Activated T-cell treated with anti-CD3 and anti-CD28 coated beads, Interleukin-2, amount 50 U/mL, for 72 hours (primary cell): ENCODE results near the gene MAGI2. TPM values are rescaled to one million over a fixed set of nuclear protein-coding genes. Genes with fewer than 3 reads are reported as not detected.

Source experiments
- ATAC-seq, 2 donors: fragments of 150-1000 bp; cut with Tn5 transposase; replicated peaks in 1 of 2; 2 replicates each; pipeline ENCODE4 v1.10.0; 2021; ENCODE audit warnings: moderate library complexity in 2 of 2, mild to moderate bottlenecking in 1 of 2
- DNase-seq, 2 donors: peaks; one replicate each; pipeline ENCODE4 v3.0.0; 2021 to 2022; ENCODE audit warnings: mixed read lengths in 1 of 2
- H3K27ac Mint-ChIP-seq: one replicate; pipeline ENCODE4 v1.8.0; 2022; ENCODE audit warnings: mild to moderate bottlenecking, moderate library complexity, mixed read lengths
- H3K27me3 Mint-ChIP-seq: one replicate; pipeline ENCODE4 v1.8.0; 2022; ENCODE audit warnings: low read depth, mixed read lengths
- H3K36me3 Mint-ChIP-seq, 2 donors: one replicate each; pipeline ENCODE4 v1.8.0; 2022; ENCODE audit warnings: mixed read lengths in 2 of 2, mild to moderate bottlenecking in 1 of 2; ENCODE audit not compliant: insufficient read depth in 2 of 2
- H3K4me1 Mint-ChIP-seq: one replicate; pipeline ENCODE4 v1.8.0; 2022; ENCODE audit warnings: low read depth, mixed read lengths
- H3K4me3 Mint-ChIP-seq, 2 donors: one replicate each; pipeline ENCODE4 v1.8.0; 2022; ENCODE audit warnings: mild to moderate bottlenecking in 2 of 2, mixed read lengths in 2 of 2, moderate library complexity in 2 of 2
- H3K9me3 Mint-ChIP-seq, 2 donors: one replicate each; pipeline ENCODE4 v1.8.0; 2022; ENCODE audit warnings: mixed read lengths in 2 of 2
- total RNA-seq, 2 donors: library from RNA; stranded (reverse); gene quantifications; one replicate each; pipeline ENCODE4 v1.2.3, GENCODE V29; 2022

Gene MAGI2
- total RNA-seq, 2 donors from 2014 or later: 0.31 to 0.44 TPM

- peaks cover 0 to 1% of the 10 kb centered on the region in 2 donors for H3K9me3 Mint-ChIP-seq
- H3K36me3 Mint-ChIP-seq: no peaks in the 10 kb centered on the region
- ATAC-seq: no peak
- no peak overlapping the region for H3K4me3 Mint-ChIP-seq
- no peak overlapping the region for H3K27ac Mint-ChIP-seq
- H3K4me1 Mint-ChIP-seq: no peaks in the 10 kb centered on the region
- DNase-seq: no peak
- H3K27me3 Mint-ChIP-seq: no peaks in the 10 kb centered on the region
Measured at GRCh38 chr7:78690174-78690573, 763.3 kb downstream of the MAGI2 start.

DNA sequence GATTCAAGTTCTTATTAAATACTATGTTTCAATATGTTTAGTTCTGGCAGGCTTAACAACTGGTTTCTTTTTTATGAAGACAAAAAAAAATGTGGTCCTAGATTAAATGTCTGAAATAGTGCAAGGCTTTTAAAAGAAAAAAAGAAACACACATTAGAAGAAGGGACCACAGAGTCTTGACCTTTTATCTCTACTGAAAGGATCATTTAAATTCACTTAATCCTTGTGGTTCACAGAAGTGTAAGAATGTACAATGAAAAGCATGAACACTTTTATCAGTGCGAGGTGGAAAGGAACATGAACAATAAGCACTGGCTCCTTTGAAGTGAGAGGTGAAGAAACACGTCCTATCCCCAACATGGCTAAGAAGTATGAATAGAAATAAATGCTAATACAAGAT is 765.1 kb downstream of the MAGI2 start:
- Mint-ChIP-seq H3K9me3 (peaks cover 0 to 1% of the 10 kb centered on the region in 2 donors), H3K27ac (no peak overlapping the region), H3K36me3 (no peaks in the 10 kb centered on the region), H3K27me3 (no peaks in the 10 kb centered on the region), H3K4me1 (no peaks in the 10 kb centered on the region), H3K4me3 (no peak overlapping the region)
- no peak for DNase-seq
- no peak for ATAC-seq

GRCh38 chr7:78686189-78686588 is 767.3 kb downstream of the MAGI2 start:
- H3K4me3 Mint-ChIP-seq: no peak overlapping the region

DNA sequence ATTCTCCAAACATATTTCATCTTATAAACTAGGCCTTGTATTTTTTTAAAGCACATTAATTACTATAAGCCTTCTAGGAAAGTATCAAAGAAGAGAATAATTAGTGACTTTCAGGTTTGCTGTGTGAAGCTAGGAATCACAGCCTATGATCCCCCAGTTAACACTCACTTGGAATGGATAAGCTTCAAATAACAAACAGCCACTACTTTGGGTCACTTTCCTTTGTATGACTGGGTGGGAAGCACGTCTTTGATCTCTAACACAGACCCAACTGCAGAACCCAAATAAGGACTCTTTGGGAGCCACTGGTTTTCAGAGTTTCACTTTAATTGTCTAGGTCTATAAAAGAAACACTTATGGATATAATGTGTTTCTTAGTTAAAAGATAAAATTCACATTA is 769.3 kb downstream of the MAGI2 start:
- H3K36me3 Mint-ChIP-seq: no peaks in the 10 kb centered on the region
- H3K27ac Mint-ChIP-seq: no peak overlapping the region
- H3K4me3 Mint-ChIP-seq: no peak overlapping the region
- DNase-seq (no peak), ATAC-seq (no peak)
- no peaks in the 10 kb centered on the region for H3K27me3 Mint-ChIP-seq
- no peaks in the 10 kb centered on the region for H3K9me3 Mint-ChIP-seq
- no peaks in the 10 kb centered on the region for H3K4me1 Mint-ChIP-seq

More at GRCh38 chr7:78686189-78686588, 767.3 kb downstream of the MAGI2 start:
- DNase-seq (no peak), ATAC-seq (no peak)
- no peaks in the 10 kb centered on the region for H3K27me3 Mint-ChIP-seq
- H3K27ac Mint-ChIP-seq: no peak overlapping the region
- H3K9me3 Mint-ChIP-seq: peaks cover 0 to 1% of the 10 kb centered on the region in 2 donors
- H3K4me1 Mint-ChIP-seq: no peaks in the 10 kb centered on the region
- H3K36me3 Mint-ChIP-seq: no peaks in the 10 kb centered on the region

DNA sequence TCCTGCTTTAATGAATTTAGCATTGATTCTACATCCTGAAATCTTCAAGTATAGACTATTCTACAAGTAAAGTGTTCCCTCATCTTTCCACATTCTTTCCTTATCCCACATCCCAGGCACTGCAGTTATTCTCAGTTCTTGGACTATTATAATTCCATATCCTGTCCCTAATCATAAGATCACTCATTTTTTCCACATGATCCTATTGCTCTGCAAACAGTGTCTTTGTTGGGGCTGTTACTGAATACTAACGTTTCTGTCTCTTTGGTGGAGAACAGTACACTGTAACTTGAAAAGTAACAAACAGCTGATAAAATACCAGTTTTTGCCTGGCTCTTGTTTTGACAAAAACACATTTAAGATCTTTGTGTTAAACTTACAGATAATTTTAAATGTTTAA is 769.9 kb downstream of the MAGI2 start:
- no peak for DNase-seq
- H3K4me1 Mint-ChIP-seq: no peaks in the 10 kb centered on the region
- H3K27ac Mint-ChIP-seq: no peak overlapping the region
- no peak overlapping the region for H3K4me3 Mint-ChIP-seq
- no peaks in the 10 kb centered on the region for H3K27me3 Mint-ChIP-seq
- no peaks in the 10 kb centered on the region for H3K36me3 Mint-ChIP-seq
- H3K9me3 Mint-ChIP-seq: no peaks in the 10 kb centered on the region
- no peak for ATAC-seq

DNA sequence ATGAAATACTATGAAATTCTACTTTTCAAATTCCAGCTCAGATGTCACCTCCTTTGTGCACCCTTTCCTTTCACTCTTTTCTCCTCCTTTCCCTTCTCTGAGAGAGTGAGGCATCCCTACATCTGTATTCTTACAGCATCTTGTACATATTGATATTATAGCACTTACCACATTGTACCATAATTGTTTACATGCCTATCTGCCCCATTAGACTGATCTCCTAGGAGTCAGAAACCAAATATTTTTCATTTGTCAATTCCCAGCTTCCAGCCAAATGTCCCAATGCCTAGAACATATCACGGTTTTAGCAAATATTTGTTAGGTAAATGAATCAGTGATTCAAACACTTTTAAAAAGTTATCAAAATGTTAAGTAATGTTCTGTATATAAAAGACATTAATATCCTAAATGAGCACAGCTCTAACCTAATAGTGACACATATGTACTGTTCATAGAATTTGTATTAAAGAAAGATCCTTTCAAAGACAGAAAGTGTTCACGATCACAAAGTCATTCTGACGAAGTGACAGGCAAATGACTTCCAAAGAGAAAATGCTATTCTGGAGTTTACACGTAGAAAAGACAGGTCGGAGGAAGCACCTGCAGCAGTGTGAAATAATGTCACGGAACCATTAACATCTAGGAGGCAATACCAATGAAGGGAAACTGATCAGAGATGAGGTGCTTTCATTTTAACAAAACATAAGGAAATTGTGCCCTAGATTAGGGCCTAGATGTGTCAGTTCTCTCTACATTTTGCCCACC is 774.2 kb downstream of the MAGI2 start:
- no peaks in the 10 kb centered on the region for H3K27me3 Mint-ChIP-seq
- H3K36me3 Mint-ChIP-seq: no peaks in the 10 kb centered on the region
- H3K4me1 Mint-ChIP-seq: no peaks in the 10 kb centered on the region
- H3K9me3 Mint-ChIP-seq: no peaks in the 10 kb centered on the region
- DNase-seq (no peak), ATAC-seq (no peak)
- no peak overlapping the region for H3K4me3 Mint-ChIP-seq
- H3K27ac Mint-ChIP-seq: no peak overlapping the region

DNA sequence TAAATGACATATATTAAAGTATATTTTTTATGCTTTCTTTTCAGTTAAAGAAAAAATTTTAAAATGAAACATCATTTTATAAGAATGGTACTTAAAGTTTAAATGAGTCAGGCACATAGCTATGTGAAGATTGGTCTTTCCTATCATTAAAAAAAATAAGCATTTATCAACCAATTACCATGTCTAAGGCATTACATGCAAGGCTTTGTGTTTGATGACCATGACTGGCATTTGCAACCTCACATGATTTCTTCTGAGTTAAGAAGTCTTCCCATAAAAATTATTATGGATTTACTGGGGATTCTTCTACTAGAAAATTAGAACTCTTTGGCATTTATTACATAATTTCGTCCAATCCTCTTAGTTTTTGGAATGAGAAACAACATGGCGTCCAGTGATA is 776.1 kb downstream of the MAGI2 start:
- no peak for DNase-seq
- ATAC-seq: no peak
- Mint-ChIP-seq H3K27ac (no peak overlapping the region), H3K4me1 (no peaks in the 10 kb centered on the region), H3K9me3 (no peaks in the 10 kb centered on the region), H3K36me3 (no peaks in the 10 kb centered on the region), H3K27me3 (no peaks in the 10 kb centered on the region), H3K4me3 (no peak overlapping the region)

DNA sequence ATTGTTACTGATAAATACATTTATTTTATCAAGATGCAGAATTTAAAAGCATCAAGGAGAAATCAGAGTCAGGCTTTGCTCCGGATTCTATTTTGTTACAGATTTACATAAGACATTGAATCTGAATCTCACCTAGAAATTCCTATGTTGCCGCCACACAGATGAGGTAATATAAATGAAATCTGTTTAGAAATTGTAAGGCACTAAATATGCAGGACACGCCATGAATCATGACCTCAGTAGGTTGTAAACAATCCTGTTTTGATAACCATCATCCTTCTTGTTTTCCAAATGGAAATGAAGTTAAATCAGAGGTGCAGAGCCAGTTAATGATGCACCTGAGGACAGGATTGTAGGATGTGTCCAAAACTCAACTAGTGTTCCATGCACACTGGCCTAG is 778.0 kb downstream of the MAGI2 start:
- no peaks in the 10 kb centered on the region for H3K27me3 Mint-ChIP-seq
- no peaks in the 10 kb centered on the region for H3K36me3 Mint-ChIP-seq

DNA sequence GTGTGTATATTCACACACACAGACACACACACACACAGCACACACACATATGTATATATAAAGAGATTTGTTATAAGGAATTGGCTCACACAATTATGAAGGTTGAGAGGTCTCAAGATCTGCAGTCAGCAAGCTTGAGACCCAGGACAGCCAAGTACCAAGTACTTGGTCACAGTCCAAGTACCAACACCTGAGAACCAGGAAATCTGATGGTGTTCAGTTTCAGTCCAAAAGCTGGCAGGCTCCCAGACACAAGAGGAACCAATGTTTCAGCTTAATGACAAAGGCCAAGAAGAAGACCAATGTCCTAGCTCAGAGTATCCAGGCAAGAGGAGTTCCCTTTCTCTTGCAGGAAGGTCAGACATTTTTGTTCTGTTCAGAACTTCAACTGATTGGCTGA is 780.2 kb downstream of the MAGI2 start:
- Mint-ChIP-seq H3K4me1 (no peaks in the 10 kb centered on the region), H3K27me3 (no peaks in the 10 kb centered on the region), H3K4me3 (no peak overlapping the region), H3K9me3 (no peaks in the 10 kb centered on the region), H3K27ac (no peak overlapping the region), H3K36me3 (no peaks in the 10 kb centered on the region)
- ATAC-seq: no peak
- DNase-seq: no peak

More for the DNA sequence above, 778.0 kb downstream of the MAGI2 start:
- Mint-ChIP-seq H3K27ac (no peak overlapping the region), H3K4me1 (no peaks in the 10 kb centered on the region), H3K4me3 (no peak overlapping the region), H3K9me3 (no peaks in the 10 kb centered on the region)
- DNase-seq: no peak
- ATAC-seq: no peak

DNA sequence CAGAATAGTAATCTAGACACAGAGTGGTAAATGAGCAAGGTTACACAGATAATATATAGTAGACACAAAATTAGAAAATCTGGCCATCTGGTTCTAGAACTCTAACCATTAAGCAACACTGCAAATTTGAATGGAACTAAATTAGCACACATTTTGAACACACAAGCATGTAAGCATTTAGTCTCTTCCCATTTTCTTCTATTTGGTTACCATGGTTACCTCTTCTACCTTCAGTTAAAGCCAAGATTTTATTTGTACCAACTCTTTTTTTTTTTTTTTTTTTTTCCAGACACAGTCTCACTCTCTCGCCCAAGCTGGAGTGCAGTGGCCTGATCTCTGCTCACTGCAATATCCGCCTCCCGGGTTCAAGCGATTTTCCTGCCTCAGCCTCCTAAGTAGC is 790.5 kb downstream of the MAGI2 start:
- no peak for ATAC-seq
- no peak overlapping the region for H3K4me3 Mint-ChIP-seq
- H3K27ac Mint-ChIP-seq: no peak overlapping the region
- peaks cover 2% of the 10 kb centered on the region in 2 donors for H3K9me3 Mint-ChIP-seq
- DNase-seq: no peak
- no peaks in the 10 kb centered on the region for H3K36me3 Mint-ChIP-seq
- H3K4me1 Mint-ChIP-seq: no peaks in the 10 kb centered on the region
- no peaks in the 10 kb centered on the region for H3K27me3 Mint-ChIP-seq

- no peak for DNase-seq
- Mint-ChIP-seq H3K4me1 (no peaks in the 10 kb centered on the region), H3K27ac (no peak overlapping the region)
Measured at GRCh38 chr7:78649976-78650375, 803.5 kb downstream of the MAGI2 start.

GRCh38 chr7:78649236-78649635 is 804.2 kb downstream of the MAGI2 start:
- ATAC-seq: no peak
- Mint-ChIP-seq H3K4me1 (no peaks in the 10 kb centered on the region), H3K9me3 (peaks cover 2 to 10% of the 10 kb centered on the region in 2 donors), H3K27ac (no peak overlapping the region), H3K27me3 (no peaks in the 10 kb centered on the region), H3K4me3 (no peak overlapping the region), H3K36me3 (no peaks in the 10 kb centered on the region)
- DNase-seq: no peak

More at GRCh38 chr7:78649976-78650375, 803.5 kb downstream of the MAGI2 start:
- no peaks in the 10 kb centered on the region for H3K27me3 Mint-ChIP-seq
- no peak overlapping the region for H3K4me3 Mint-ChIP-seq
- no peak for ATAC-seq
- no peaks in the 10 kb centered on the region for H3K36me3 Mint-ChIP-seq
- peaks cover 2 to 10% of the 10 kb centered on the region in 2 donors for H3K9me3 Mint-ChIP-seq

GRCh38 chr7:78642751-78643150 is 810.7 kb downstream of the MAGI2 start:
- Mint-ChIP-seq H3K9me3 (peaks cover 0 to 2% of the 10 kb centered on the region in 2 donors), H3K27ac (no peak overlapping the region), H3K4me1 (no peaks in the 10 kb centered on the region), H3K36me3 (no peaks in the 10 kb centered on the region), H3K27me3 (no peaks in the 10 kb centered on the region), H3K4me3 (no peak overlapping the region)
- ATAC-seq: no peak
- DNase-seq: no peak

- H3K4me1 Mint-ChIP-seq: no peaks in the 10 kb centered on the region
- no peak for DNase-seq
- no peak overlapping the region for H3K27ac Mint-ChIP-seq
- no peaks in the 10 kb centered on the region for H3K36me3 Mint-ChIP-seq
- ATAC-seq: no peak
- H3K4me3 Mint-ChIP-seq: no peak overlapping the region
- no peaks in the 10 kb centered on the region for H3K9me3 Mint-ChIP-seq
- H3K27me3 Mint-ChIP-seq: no peaks in the 10 kb centered on the region
Measured at GRCh38 chr7:78638364-78638763, 815.1 kb downstream of the MAGI2 start.
